ENCODE measurements around the gene DIDO1.

GRCh38 chr20:62875419-62876361 is 50.6 kb downstream of the DIDO1 start:
- TF ChIP-seq CTCF (IDR thresholded peaks at IDR 0.05): peak in 4 of 6 experiments; percentile 14 to 56 (median 47)
- TF ChIP-seq POLR2A (IDR thresholded peaks at IDR 0.05): no peak

All from Peyer's patch (tissue), 4 donors.